GM21423 (cell line): ENCODE results near the gene PDGFA.

Experiments
- ATAC-seq: cut with Tn5 transposase; IDR thresholded peaks from one replicate; pipeline ENCODE4 v1.9.1; 2021; ENCODE audit warnings: mild to moderate bottlenecking, moderate library complexity; ENCODE audit not compliant: unreplicated experiment

PDGFA gene

DNA sequence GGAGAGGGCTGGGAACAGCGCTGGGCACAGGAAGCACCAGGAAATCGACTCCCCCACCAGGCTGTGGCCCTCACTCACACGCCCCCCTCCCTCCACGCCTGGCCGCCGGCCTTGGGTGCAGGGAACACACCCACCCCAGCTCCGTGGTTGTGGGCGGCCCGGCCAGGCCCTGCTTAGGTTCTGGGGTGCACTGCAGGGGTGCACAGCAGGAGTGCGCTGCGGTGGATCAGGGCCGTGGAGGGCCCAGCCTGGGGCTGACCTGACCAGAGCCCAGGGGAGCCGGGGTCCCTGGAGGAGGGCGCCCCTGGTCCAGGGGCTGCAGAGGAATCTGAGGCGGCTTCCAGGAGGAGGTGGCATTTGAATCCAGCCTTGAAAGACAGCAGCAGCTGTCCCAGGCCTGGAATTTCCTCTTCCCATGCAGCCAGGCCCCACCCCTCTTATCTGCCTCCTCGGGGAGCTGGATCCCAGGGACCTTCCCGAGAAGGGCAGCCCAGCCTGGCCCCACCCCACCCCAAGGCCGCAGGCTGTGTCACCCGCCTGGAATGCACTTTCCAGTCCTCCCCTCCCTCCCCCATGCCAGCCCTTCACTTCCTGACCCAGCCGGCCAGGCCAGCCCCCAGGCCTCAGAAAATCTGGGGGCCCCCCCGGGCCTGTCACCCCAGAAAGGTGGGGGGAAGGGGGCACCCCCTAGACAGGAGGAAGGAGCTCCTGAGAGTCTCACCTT lies 18.4 kb upstream of the PDGFA start:
- no peak for ATAC-seq

DNA sequence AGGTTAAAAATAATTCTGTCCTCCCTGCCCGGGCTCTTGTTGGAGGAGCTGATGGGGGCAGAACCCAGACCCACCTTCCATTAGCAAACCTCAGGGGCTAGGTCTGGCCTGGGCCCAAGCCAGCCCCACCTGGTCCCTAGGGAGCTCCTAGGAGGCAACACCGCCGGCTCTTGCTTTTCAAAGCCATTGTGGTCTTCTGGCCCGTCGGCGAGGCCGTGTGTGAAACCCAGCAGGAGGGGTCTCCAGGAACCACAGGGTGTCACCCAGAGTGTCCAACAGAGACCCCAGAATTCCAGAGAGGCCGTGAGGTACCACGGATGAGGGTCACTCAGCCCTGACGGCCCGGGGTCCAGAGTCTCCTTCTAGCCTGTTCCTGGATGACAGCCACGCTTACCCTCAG lies 16.6 kb upstream of the PDGFA start:
- no peak for ATAC-seq

DNA sequence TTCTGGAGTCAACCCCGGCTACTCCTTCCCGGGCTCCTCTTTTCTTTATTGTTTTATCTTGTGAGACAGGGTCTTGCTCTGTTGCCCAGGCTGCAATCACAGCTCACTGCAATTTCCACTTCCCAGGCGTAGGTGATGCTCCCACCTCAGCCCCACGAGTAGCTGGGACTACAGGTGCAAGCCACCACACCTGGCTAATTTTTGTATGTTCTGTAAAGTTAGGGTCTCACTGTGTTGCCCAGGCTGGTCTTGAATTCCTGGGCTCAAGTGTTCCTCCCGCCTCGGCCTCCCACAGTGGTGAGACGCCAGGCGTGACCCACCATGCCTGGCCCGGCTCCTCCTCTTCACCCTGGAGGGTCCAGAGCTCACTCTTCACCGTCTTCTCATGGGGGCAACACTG lies 15.3 kb upstream of the PDGFA start:
- no peak for ATAC-seq

GRCh38 chr7:534075-534474 lies 14.4 kb upstream of the PDGFA start:
- ATAC-seq: no peak

DNA sequence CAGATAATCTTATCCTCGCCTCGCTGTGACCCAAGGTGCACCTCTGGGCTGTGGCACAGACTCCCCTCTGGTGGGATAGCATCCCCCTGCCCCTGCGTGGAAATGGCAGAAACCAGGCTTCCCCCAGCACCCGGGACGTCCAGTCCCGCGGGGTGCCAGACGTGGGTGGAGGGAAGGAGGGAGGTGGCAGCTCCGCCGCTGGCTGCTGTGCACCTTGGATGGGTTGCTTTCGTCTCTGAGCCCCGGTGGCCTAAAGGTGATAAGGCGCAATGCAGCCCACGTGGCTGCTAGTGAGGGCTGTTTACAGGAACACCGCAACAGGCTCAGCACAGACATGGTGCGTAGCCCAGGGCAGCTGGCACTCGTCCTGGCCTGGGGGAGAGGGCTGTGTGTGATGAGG lies 13.6 kb upstream of the PDGFA start:
- ATAC-seq: no peak

DNA sequence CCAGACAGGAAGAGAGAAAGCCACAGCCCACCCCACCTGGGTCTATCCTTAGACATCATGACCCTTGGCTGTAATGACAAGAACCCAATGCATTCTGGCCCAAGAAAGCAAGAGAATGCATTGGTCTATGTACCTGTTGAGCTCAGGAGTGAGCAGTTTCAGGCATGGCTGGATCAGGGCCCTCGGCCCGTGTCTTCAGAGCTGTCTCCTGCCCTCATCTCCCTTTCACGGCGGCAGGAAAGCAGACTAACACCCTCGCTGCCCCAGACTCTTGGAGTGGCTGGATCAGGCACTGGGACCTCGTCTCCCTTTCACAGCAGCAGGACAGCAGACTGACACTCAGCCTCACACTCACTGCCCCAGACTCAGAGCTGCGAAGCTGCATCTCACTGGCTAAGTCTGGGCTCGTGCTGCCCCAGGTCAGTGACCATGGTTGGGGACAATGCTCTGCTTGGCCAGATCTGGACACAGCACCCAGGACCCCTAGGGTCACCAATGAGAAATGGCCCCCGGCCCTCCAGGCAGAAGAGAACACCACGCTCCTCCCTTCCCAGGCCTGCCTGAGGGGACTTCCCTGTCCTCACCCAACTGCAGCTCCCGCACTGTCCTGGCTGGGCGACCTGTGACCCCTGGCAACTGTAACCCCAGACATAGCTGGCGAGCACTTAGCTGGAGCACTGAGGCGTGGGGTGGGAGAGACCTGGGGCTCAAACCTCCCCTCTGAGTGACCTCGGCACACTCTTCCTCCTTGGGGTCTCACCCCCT lies 12.9 kb upstream of the PDGFA start:
- ATAC-seq: no peak

- no peak for ATAC-seq
These were observed 12.1 kb upstream of the PDGFA start for GRCh38 chr7:531777-532176.

- no peak for ATAC-seq
These were observed 8.8 kb upstream of the PDGFA start for GRCh38 chr7:528451-528850.

GRCh38 chr7:527723-528122 lies 8.1 kb upstream of the PDGFA start:
- no peak for ATAC-seq

DNA sequence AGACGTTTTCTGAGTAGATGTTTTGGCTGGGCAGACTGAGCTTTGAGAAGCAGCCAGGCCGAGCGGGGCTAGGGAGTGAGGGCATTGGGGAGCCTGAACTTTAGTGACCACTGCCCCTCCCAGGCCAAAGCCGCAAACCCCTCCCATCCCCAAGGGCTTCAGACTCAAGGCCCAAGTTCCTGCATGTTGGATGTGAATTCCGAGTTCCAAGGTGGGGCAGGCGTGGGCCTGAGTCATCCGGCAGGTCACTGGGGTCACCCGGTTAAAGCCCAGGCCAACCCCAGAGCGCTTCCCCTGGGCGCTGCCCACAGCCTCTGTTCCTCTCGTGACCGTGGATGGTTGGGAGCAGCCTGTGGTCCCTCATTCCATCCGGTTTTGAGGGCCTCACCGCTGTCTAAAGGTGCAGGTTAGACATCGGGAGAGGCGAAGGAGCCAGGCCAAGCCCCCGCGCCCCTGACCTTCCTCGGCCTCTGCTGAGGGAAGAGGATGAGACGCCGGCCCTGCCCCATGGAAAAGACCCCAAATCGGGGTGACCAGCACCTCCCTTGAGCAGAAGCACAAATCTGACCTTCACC lies 6.9 kb upstream of the PDGFA start:
- no peak for ATAC-seq

DNA sequence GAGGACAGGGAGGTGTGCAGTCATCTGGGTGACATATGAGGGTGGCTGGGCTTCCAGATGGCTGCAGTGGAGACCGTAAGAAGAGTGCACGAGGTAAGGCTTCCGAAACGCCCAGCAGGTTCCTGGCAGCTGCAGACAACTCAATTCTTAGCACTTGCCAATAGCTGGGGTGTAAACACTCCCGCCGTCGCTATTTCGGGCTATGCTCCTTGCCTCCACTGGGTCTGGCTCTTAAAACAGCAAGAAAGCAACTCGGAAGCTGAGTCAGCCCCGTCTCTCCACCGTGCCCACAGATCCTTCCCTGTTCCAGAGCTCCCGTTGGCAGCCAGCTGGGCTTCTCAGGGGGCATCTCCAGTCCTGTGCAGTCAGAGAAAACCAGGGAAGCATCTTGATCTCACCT lies 6.1 kb upstream of the PDGFA start:
- no peak for ATAC-seq

DNA sequence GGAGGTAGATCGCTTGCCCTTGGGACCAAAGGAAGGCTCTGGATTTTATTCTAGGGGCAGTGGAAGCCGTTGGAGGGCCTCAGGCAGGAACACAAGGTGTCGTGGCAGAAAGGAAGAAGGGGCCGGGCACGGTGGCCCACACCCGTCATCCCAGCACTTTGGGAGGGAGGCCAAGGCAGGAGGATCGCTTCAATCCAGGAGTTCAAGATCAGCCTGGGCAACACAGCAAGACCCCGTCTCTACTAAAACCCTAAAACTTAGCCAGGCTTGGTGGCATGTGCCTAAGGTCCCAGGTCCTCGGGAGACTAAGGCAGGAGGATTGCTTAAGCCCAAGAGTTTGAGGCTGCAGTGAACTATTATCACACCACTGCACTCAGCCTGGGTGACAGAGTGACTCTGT lies 5.2 kb upstream of the PDGFA start:
- no peak for ATAC-seq

DNA sequence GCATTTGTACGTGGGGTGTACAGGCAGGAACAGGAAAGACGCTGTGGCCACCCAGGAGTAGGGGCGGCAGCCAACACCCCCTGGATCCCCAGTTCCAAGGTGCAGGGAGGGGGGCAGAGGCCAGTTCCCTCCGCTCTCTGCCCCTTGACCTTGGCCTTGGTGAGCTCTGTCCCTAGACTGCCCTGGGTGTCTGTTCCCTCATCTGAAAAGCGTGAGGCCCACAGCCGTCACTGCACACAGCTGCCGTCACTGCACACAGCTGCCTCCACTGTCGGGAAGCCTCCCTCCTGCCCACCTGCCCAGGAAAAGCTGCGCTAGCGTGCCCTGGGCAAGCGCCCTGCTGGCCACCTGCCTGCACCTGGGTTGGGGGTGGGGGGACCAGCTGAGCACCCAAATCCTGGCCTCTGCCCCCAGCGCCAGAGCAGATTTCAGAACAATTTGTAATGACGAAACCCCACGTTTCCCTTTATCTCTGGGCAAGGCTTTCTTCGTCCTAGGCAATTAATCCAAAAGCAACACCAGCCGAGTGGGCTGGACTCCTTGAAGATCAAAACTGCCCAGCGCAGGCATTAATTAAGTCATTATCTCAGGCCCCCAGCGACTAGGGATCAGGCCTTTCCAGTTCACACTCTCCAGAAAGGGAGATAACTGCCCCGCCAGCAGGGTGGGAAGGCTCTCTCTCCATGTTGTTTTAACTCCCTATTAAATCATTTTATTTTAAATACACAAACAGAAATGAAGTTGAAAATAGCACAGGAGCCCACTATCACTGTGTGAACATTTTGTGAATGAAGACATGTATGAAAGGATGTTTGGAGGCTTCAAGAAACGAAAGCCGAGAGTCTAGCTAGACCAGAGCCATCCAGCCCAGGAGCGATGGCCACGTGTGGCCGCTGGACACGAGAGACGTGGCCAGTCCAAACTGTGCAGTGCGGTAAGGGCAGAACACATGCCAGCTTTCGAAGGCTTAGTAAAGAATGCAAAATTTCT lies 4.0 kb upstream of the PDGFA start:
- no peak for ATAC-seq

DNA sequence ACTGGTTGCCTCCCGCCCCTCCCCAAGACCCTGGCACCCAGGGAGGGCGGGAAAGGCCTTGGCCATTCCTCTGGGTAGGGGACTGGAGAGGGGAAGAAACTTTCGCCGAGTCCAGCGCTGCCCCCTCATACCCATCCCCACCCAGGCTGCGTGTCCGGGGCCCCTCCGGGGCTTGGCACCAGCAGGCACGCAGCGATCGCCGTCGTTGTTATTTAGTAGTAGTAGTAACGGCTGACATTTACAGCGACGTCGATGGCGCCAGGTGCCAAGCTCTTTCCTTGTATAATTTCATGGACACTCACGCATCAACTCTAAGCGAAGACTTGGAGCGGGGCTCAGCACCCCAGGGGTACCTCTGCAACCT lies 3.3 kb upstream of the PDGFA start:
- no peak for ATAC-seq

DNA sequence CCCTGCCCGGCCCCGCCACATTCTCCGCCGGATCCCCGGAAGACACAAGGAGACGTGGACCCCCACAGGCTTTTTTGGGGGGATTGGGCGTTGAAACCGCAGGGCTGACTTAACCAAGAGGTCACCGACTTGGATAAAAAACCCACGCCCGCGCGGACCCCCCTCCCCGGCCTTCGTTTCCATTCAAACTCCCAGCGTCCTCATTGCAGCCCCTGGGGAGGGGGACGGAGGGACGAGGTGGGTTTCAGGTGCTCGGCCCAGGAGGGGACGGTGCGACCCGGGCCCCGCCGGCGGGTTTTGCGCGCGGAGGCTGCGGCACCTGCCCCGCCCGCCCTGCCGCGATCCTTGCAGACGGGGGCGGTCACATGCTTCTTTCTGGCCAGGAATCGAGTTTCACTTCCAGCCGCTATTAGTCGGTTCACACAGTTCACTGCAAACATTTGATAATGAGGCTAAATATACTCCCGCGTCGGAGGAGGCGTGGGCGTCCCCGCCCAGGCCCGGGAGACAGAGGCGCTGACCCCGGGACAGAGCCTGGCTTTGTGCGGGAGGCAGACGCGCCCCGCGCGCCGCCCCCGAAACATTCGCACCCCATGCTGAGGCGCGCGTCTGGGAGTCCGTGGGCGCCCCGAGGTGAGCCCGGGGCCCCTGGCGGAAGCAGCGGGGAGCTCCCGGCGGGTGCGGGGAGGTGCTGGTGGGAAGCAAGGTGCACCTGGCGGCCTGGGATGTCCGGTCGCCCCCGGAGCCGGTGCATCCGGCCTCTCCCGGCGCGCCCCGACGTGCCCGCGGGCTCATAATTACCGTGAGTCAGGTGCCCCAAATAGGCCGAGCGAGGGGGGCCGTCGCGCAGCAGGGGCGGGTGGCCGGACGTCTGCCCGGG lies 2.7 kb upstream of the PDGFA start:
- ATAC-seq: no peak

DNA sequence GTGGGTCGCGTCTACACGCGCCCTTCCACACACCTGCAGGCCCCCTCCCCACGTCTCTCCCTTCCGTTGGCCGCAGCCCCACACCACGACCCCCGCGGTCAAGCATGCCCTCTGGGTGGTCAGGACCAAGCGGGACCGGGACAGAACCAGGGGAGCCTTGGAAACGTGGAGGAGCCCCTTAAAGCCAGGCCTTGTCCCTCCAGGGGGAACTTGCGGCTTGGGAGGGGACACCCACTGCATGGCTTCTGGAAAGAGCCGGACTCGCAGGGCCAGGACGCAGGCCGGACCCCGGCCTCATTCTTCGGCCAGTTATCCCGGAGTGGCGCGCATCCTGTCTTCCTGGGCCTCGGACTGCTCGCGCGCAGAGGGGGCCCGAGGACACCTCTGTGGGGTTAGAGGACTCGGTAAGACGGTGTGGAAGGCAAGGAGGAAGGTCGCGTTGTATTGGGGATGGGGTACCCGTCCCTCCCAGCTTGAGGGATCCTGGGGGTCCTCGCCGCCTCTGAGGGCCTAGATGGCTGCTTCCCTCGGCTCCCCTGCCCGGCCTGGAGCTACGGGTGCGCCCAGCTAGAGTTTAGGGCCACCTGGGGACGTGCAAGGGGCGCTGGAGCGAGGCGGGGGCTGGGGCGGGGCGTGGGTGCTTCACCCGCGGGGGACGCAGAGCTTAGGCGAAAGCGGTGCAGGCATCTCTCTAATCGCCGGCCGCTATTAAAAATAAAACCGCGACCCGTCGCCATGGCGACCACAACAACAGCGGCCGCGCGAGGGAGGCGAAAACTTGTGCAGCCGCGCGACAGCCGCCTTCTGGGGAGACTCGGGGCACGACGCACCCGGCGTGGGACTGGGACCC lies 1.8 kb upstream of the PDGFA start:
- ATAC-seq: no peak

DNA sequence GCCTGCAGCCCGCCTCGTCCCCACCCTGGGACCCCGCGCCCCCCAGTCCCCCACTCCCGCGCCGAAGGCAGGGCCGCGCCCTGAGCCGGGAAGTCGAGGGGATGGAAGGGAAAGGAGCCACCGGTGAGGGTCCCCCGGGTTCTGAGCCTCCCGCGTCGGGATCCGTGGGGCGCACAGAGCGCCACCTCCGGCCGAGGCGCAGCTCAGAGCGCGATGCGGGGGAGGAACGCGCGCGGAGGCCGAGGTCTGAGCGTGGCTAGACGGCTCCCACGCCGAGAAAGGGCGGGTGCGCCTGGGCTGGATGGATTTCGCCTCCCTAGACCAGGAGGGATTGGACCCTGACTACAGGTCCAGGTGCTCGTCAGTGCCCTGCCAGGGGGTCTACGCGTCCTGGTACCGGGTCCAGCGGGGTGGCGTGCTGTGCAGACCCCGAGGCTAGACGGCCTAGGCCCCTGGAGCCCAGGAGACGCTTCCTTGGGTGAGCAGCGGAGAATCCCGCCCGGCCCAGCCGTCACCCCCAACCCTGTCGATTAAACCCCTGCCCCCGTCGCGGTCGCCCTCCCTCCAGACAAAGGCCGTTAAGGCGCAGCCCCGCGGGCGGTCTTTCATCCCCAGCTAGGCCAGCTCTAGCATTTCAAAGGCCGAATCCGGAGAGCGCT lies 986 bp upstream of the PDGFA start:
- no peak for ATAC-seq

DNA sequence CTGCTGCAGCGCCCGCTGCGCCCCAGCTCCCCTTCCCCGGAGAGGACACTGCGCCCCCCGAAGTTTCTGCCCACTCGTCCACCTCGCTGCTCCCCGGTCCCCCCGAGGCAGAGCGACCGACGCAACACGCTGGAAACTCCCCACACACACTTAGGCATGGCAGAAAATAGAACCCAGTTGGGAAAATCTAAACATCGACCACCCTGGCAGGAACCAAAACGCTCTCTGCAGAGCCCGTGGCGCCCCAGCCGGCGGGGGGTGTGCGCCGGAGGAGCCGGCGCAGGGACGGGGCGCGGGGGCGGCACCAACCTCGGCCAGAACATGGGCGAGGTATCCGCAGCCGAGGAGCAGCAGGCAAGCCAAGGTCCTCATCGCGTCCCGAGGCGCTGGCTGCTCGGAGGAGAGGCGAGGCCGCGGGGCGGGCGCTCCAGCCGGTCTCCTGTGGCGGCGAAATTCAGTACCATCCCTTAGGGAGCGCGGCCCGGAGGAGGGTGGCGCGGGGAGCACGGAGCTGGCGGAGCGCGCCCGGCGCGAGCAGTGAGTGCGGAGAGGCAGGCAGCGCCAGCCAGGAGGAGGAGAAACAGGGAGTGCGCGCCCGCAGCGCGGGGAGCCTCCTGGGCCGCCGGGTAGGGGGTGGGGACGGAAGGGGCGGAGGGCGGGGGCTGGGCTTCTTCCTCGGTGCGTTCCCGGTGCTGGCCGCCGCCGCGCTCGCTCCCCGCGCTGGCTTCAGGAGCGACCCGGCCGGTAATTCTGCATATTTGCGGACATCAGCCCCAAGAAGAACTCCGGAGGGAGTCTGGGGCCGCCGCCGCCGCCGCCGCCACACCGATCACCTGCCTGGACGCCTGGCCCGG lies 789 bp downstream of the PDGFA start:
- no peak for ATAC-seq
